HG03575 (cell line): ENCODE results near the gene RAB11FIP5.
A peak's percentile ranks its signal among the peaks of the same experiment; 100 is the strongest.
"Not testable (repeated sequence)": the region's sequence is repeated elsewhere in the genome, so short reads cannot be mapped to it uniquely, and the experiment has no call there.

Source experiments
- ATAC-seq: cut with Tn5 transposase; IDR thresholded peaks from one replicate; pipeline ENCODE4 v1.9.1; 2021; ENCODE audit not compliant: unreplicated experiment, insufficient number of reproducible peaks, low FRiP score; ENCODE audit errors: extremely low read depth

The RAB11FIP5 gene

GRCh38 chr2:73074110-73075069 is 38.4 kb downstream of the RAB11FIP5 start:
- no peak for ATAC-seq

- no peak for ATAC-seq
Observed at GRCh38 chr2:73072416-73072815, 40.3 kb downstream of the RAB11FIP5 start.

- peak; percentile 6 for ATAC-seq
Observed at GRCh38 chr2:73072129-73072395, 40.7 kb downstream of the RAB11FIP5 start.

- ATAC-seq, result peak; percentile 67
Observed at GRCh38 chr2:73071360-73072128, 41.2 kb downstream of the RAB11FIP5 start, which contains the start of gene SFXN5. TSS of gene SFXN5 (minus strand) at chr2:73071712. CDS start at chr2:73071705, 7 bp downstream.

GRCh38 chr2:73070643-73071359 is 41.9 kb downstream of the RAB11FIP5 start:
- peak; percentile 8 for ATAC-seq

- no peak for ATAC-seq
Observed at GRCh38 chr2:73069855-73070642, 42.7 kb downstream of the RAB11FIP5 start.

- no peak for ATAC-seq
Observed at GRCh38 chr2:73069041-73069854, 43.5 kb downstream of the RAB11FIP5 start.

GRCh38 chr2:73068147-73068546 is 44.6 kb downstream of the RAB11FIP5 start:
- no peak for ATAC-seq

- no peak for ATAC-seq
Observed at GRCh38 chr2:73067043-73067442, 45.7 kb downstream of the RAB11FIP5 start.

GRCh38 chr2:73065070-73065469 is 47.7 kb downstream of the RAB11FIP5 start:
- ATAC-seq, result not testable (repeated sequence)

- ATAC-seq, result no peak
Observed at GRCh38 chr2:73063909-73064875, 48.6 kb downstream of the RAB11FIP5 start.

- ATAC-seq, result no peak
Observed at GRCh38 chr2:73063472-73063871, 49.3 kb downstream of the RAB11FIP5 start.

GRCh38 chr2:73059106-73059505 is 53.6 kb downstream of the RAB11FIP5 start:
- ATAC-seq, result no peak

GRCh38 chr2:73054980-73055379 is 57.8 kb downstream of the RAB11FIP5 start:
- ATAC-seq, result no peak

GRCh38 chr2:73053316-73054114 is 59.2 kb downstream of the RAB11FIP5 start:
- ATAC-seq, result no peak

GRCh38 chr2:73050121-73050545 is 62.6 kb downstream of the RAB11FIP5 start:
- no peak for ATAC-seq
